Naive thymus-derived CD4-positive, alpha-beta T cell (primary cell): ENCODE data around the gene BCAN. TPM values are rescaled to one million over a fixed set of nuclear protein-coding genes. Genes with fewer than 3 reads are reported as not detected.

Source experiments
- ATAC-seq: fragments of 150-1000 bp; cut with Tn5 transposase; 2 replicates; pipeline ENCODE4 v1.10.0; 2021; ENCODE audit warnings: mild to moderate bottlenecking, moderate library complexity
- CTCF ChIA-PET: fragments of 350-600 bp; sonication (Branson Sonifier 250); formaldehyde crosslinking; loops from one replicate; lab custom pipeline; 2021; ENCODE audit warnings: antibody characterized with exemption; lab: Charles Lee
- POLR2A ChIA-PET: fragments of 350-600 bp; sonication (Branson Sonifier 250); formaldehyde crosslinking; loops from one replicate; lab custom pipeline; 2021; ENCODE audit warnings: antibody characterized with exemption, inconsistent platforms; lab: Charles Lee
- DNase-seq, 9 donors: peaks; one replicate each; pipeline versions ENCODE4 v3.0.0 to v3.0.0-alpha.2; 2020 to 2022; ENCODE audit warnings: mixed read lengths in 1 of 9
- H3K27ac ChIP-seq: one replicate; pipeline ENCODE4 v1.7.0; 2013; ENCODE audit warnings: mild to moderate bottlenecking, low read depth, low read length, moderate library complexity
- H3K27me3 ChIP-seq, 2 donors: one replicate each; pipeline ENCODE4 v1.7.0; 2013; ENCODE audit warnings: low read length in 2 of 2, mild to moderate bottlenecking in 2 of 2, moderate library complexity in 2 of 2; ENCODE audit not compliant: control insufficient read depth in 2 of 2, insufficient read depth in 2 of 2
- H3K36me3 ChIP-seq, 3 experiments: 1 replicate in 2 of 3; 2 replicates in 1 of 3; pipeline ENCODE4 v1.7.0; 2013; ENCODE audit warnings: low read length in 3 of 3, mild to moderate bottlenecking in 3 of 3, moderate library complexity in 1 of 3; ENCODE audit not compliant: insufficient read depth in 3 of 3, control insufficient read depth in 2 of 3
- H3K4me1 ChIP-seq, 2 donors: one replicate each; pipeline ENCODE4 v1.7.0; 2013; ENCODE audit warnings: low read length in 2 of 2, mild to moderate bottlenecking in 2 of 2, moderate library complexity in 1 of 2; ENCODE audit not compliant: control insufficient read depth in 2 of 2, insufficient read depth in 2 of 2
- H3K4me3 ChIP-seq: 2 replicates; pipeline ENCODE4 v1.7.0; 2013; ENCODE audit warnings: mild to moderate bottlenecking, low read length
- H3K9me3 ChIP-seq, 3 experiments: 1 replicate in 2 of 3; 2 replicates in 1 of 3; pipeline ENCODE4 v1.7.0; 2013; ENCODE audit warnings: low read length in 3 of 3; ENCODE audit not compliant: control insufficient read depth in 2 of 3
- H3K27ac Mint-ChIP-seq, 9 donors: one replicate each; pipeline ENCODE4 v1.8.0; 2020 to 2022; ENCODE audit warnings: mixed read lengths in 9 of 9, mild to moderate bottlenecking in 8 of 9, moderate library complexity in 5 of 9, inconsistent platforms in 2 of 9
- H3K27me3 Mint-ChIP-seq, 5 donors: one replicate each; pipeline ENCODE4 v1.8.0; 2021 to 2022; ENCODE audit warnings: mixed read lengths in 5 of 5, mild to moderate bottlenecking in 1 of 5
- H3K36me3 Mint-ChIP-seq, 5 donors: one replicate each; pipeline ENCODE4 v1.8.0; 2020 to 2022; ENCODE audit warnings: mixed read lengths in 5 of 5, mild to moderate bottlenecking in 3 of 5, inconsistent platforms in 1 of 5
- H3K4me1 Mint-ChIP-seq, 7 donors: one replicate each; pipeline ENCODE4 v1.8.0; 2020 to 2022; ENCODE audit warnings: mixed read lengths in 7 of 7, mild to moderate bottlenecking in 3 of 7, inconsistent platforms in 1 of 7
- H3K4me3 Mint-ChIP-seq, 10 donors: one replicate each; pipeline ENCODE4 v1.8.0; 2020 to 2022; ENCODE audit warnings: mild to moderate bottlenecking in 10 of 10, mixed read lengths in 10 of 10, moderate library complexity in 6 of 10, inconsistent platforms in 2 of 10
- H3K9me3 Mint-ChIP-seq, 11 donors: one replicate each; pipeline ENCODE4 v1.8.0; 2020 to 2022; ENCODE audit warnings: mixed read lengths in 11 of 11, mild to moderate bottlenecking in 4 of 11, inconsistent platforms in 1 of 11, moderate library complexity in 1 of 11
- intact Hi-C, 2 donors: fragments of 100-400 bp; cut with micrococcal nuclease; formaldehyde crosslinking; loops; one replicate each; pipeline ENCODE4 v1.15.1; 2023
- polyA plus RNA-seq, 2 donors: library from polyadenylated mRNA; unstranded; fragments of 300-500 nt; fragmentation: Illumina TruSeq; gene quantifications; one replicate each; pipeline ENCODE4 v1.2.3, GENCODE V29; 2021
- total RNA-seq, 6 experiments: library from RNA in 5 of 6; stranded (reverse) in 5 of 6; gene quantifications; 1 replicate in 5 of 6; 2 replicates in 1 of 6; pipeline ENCODE4 v1.2.3 and lab custom pipeline; 2021 to 2026

Gene BCAN
- total and polyA plus RNA-seq, 7 experiments from 2014 or later, result not detected

GRCh38 chr1:156667610-156667967 is 25.7 kb downstream of the BCAN start:
- ChIA-PET CTCF (interaction anchor here (0.6 kb wide), 1 partner anchor 38 kb away, joined by 3 read pairs; the partner anchor contains the start of gene CRABP2), POLR2A (no interaction called here)
- H3K4me1 ChIP-seq, result no peaks in the 10 kb centered on the region
- H3K27me3 Mint-ChIP-seq, result peaks cover 0 to 41% (median 7%) of the 10 kb centered on the region in 5 donors
- peaks cover 0 to 20% (median 0%) of the 10 kb centered on the region in 7 donors for H3K4me1 Mint-ChIP-seq
- H3K4me3 Mint-ChIP-seq, result no peak overlapping the region
- no peak for DNase-seq
- H3K36me3 ChIP-seq, result no peaks in the 10 kb centered on the region
- no peak overlapping the region for H3K27ac ChIP-seq
- intact Hi-C loops, result no loop called here
- no peak for ATAC-seq
- H3K9me3 ChIP-seq, result no peaks in the 10 kb centered on the region
- H3K9me3 Mint-ChIP-seq, result no peaks in the 10 kb centered on the region
- H3K4me3 ChIP-seq, result no peak overlapping the region
- no peak overlapping the region for H3K27ac Mint-ChIP-seq
- no peaks in the 10 kb centered on the region for H3K36me3 Mint-ChIP-seq
- no peaks in the 10 kb centered on the region for H3K27me3 ChIP-seq

GRCh38 chr1:156667968-156668709 is 26.2 kb downstream of the BCAN start:
- Histone ChIP-seq H3K4me1 (no peaks in the 10 kb centered on the region), H3K36me3 (no peaks in the 10 kb centered on the region), H3K27me3 (no peaks in the 10 kb centered on the region), H3K9me3 (no peaks in the 10 kb centered on the region), H3K27ac (no peak overlapping the region), H3K4me3 (no peak overlapping the region)
- peaks cover 2 to 44% (median 7%) of the 10 kb centered on the region in 5 donors for H3K27me3 Mint-ChIP-seq
- peaks cover 0 to 16% (median 0%) of the 10 kb centered on the region in 7 donors for H3K4me1 Mint-ChIP-seq
- no peak overlapping the region for H3K4me3 Mint-ChIP-seq
- no peak overlapping the region for H3K27ac Mint-ChIP-seq
- ATAC-seq (no peak), DNase-seq (no peak)
- no peaks in the 10 kb centered on the region for H3K36me3 Mint-ChIP-seq
- ChIA-PET POLR2A (no interaction called here), CTCF (interaction anchor here (0.6 to 1.3 kb wide), 2 partner anchors 22 to 37 kb away, joined by 3 read pairs; partner anchors contain the start of gene CRABP2)
- no peaks in the 10 kb centered on the region for H3K9me3 Mint-ChIP-seq
- intact Hi-C loops, result no loop called here

GRCh38 chr1:156668801-156669637 is 27.1 kb downstream of the BCAN start:
- H3K4me3 ChIP-seq, result no peak overlapping the region
- H3K27ac ChIP-seq, result no peak overlapping the region
- ChIA-PET CTCF (interaction anchor here (1.3 kb wide), 1 partner anchor 21 kb away, joined by 3 read pairs; no protein-coding TSS in a partner anchor), POLR2A (no interaction called here)
- no peaks in the 10 kb centered on the region for H3K4me1 ChIP-seq
- H3K27me3 ChIP-seq, result no peaks in the 10 kb centered on the region
- no peaks in the 10 kb centered on the region for H3K36me3 ChIP-seq
- intact Hi-C loops, result no loop called here
- no peaks in the 10 kb centered on the region for H3K9me3 ChIP-seq
- Mint-ChIP-seq H3K27ac (no peak overlapping the region), H3K36me3 (no peaks in the 10 kb centered on the region), H3K4me1 (peaks cover 0 to 13% (median 0%) of the 10 kb centered on the region in 7 donors), H3K27me3 (peaks cover 7 to 53% (median 10%) of the 10 kb centered on the region in 5 donors), H3K4me3 (no peak overlapping the region), H3K9me3 (no peaks in the 10 kb centered on the region)
- ATAC-seq (no peak), DNase-seq (no peak)

- POLR2A ChIA-PET, result no interaction called here
- Histone ChIP-seq H3K4me1 (no peaks in the 10 kb centered on the region), H3K27me3 (no peaks in the 10 kb centered on the region), H3K36me3 (no peaks in the 10 kb centered on the region), H3K9me3 (no peaks in the 10 kb centered on the region), H3K27ac (no peak overlapping the region), H3K4me3 (no peak overlapping the region)
- H3K36me3 Mint-ChIP-seq, result no peaks in the 10 kb centered on the region
- CTCF ChIA-PET, result interaction anchor here (1.3 kb wide), 1 partner anchor 20 kb away, joined by 3 read pairs; no protein-coding TSS in a partner anchor
- DNase-seq (no peak), ATAC-seq (no peak)
- H3K4me3 Mint-ChIP-seq, result no peak overlapping the region
- no peak overlapping the region for H3K27ac Mint-ChIP-seq
- peaks cover 7 to 60% (median 14%) of the 10 kb centered on the region in 5 donors for H3K27me3 Mint-ChIP-seq
- H3K9me3 Mint-ChIP-seq, result no peaks in the 10 kb centered on the region
- intact Hi-C loops, result no loop called here
- peaks cover 0 to 13% (median 0%) of the 10 kb centered on the region in 7 donors for H3K4me1 Mint-ChIP-seq
These were observed 27.9 kb downstream of the BCAN start for GRCh38 chr1:156669794-156670193.

- H3K4me1 ChIP-seq, result no peaks in the 10 kb centered on the region
- no peaks in the 10 kb centered on the region for H3K27me3 ChIP-seq
- no peaks in the 10 kb centered on the region for H3K36me3 ChIP-seq
- DNase-seq, result no peak
- peaks cover 0 to 11% (median 0%) of the 10 kb centered on the region in 7 donors for H3K4me1 Mint-ChIP-seq
- no peaks in the 10 kb centered on the region for H3K9me3 Mint-ChIP-seq
- H3K4me3 ChIP-seq, result no peak overlapping the region
- no peak for ATAC-seq
- intact Hi-C loops, result no loop called here
- no peaks in the 10 kb centered on the region for H3K36me3 Mint-ChIP-seq
- H3K27me3 Mint-ChIP-seq, result peaks cover 9 to 65% (median 15%) of the 10 kb centered on the region in 5 donors
- no peak overlapping the region for H3K27ac ChIP-seq
- H3K4me3 Mint-ChIP-seq, result no peak overlapping the region
- ChIA-PET POLR2A (no interaction called here), CTCF (interaction anchor here (0.6 to 1.4 kb wide), 2 partner anchors 44 to 55 kb away, joined by 3 read pairs; no protein-coding TSS in a partner anchor)
- no peak overlapping the region for H3K27ac Mint-ChIP-seq
- H3K9me3 ChIP-seq, result no peaks in the 10 kb centered on the region
These were observed 28.4 kb downstream of the BCAN start for GRCh38 chr1:156670359-156670758.

GRCh38 chr1:156670791-156671190 is 28.9 kb downstream of the BCAN start:
- H3K27ac ChIP-seq, result no peak overlapping the region
- POLR2A ChIA-PET, result interaction anchor here (0.7 kb wide), 1 partner anchor 270 kb away, joined by 4 read pairs; no protein-coding TSS in a partner anchor
- no peaks in the 10 kb centered on the region for H3K9me3 ChIP-seq
- intact Hi-C loops, result no loop called here
- H3K27me3 ChIP-seq, result no peaks in the 10 kb centered on the region
- no peak for ATAC-seq
- no peaks in the 10 kb centered on the region for H3K36me3 Mint-ChIP-seq
- no peak for DNase-seq
- no peak overlapping the region for H3K27ac Mint-ChIP-seq
- H3K36me3 ChIP-seq, result no peaks in the 10 kb centered on the region
- CTCF ChIA-PET, result interaction anchor here (0.6 to 1.4 kb wide), 2 partner anchors 45 to 55 kb away, joined by 3 read pairs; no protein-coding TSS in a partner anchor
- H3K4me1 Mint-ChIP-seq, result peaks cover 0 to 6% (median 0%) of the 10 kb centered on the region in 7 donors
- H3K9me3 Mint-ChIP-seq, result no peaks in the 10 kb centered on the region
- no peak overlapping the region for H3K4me3 ChIP-seq
- H3K4me1 ChIP-seq, result no peaks in the 10 kb centered on the region
- no peak overlapping the region for H3K4me3 Mint-ChIP-seq
- peaks cover 13 to 65% (median 18%) of the 10 kb centered on the region in 5 donors for H3K27me3 Mint-ChIP-seq
